Gastrocnemius medialis (tissue), 4 donors: Measurements from ENCODE around the gene WDR37. TPM values are rescaled to one million over a fixed set of nuclear protein-coding genes. Genes with fewer than 3 reads are reported as not detected.

ENCODE experiments used
- ATAC-seq, 2 donors: fragments of 150-250 bp; one replicate each; pipeline ENCODE4 v1.9.1; 2016
- DNase-seq, 2 donors: peaks; one replicate each; pipeline ENCODE4 v3.0.0-alpha.2; 2019
- H3K27ac ChIP-seq, 4 donors: fragments of 200-600 bp; sonication (generic); 1 replicate in 1 of 4; 2 replicates in 3 of 4; pipeline ENCODE4 v1.5.1; 2016 to 2018; ENCODE audit warnings: mild to moderate bottlenecking in 2 of 4, moderate library complexity in 1 of 4
- H3K27me3 ChIP-seq, 3 donors: fragments of 200-600 bp; sonication (generic) in 2 of 3; 1 replicate in 1 of 3; 2 replicates in 2 of 3; pipeline versions ENCODE4 v1.5.1 to v1.6.0; 2016 to 2019; ENCODE audit warnings: mild to moderate bottlenecking in 1 of 3, moderate library complexity in 1 of 3
- H3K36me3 ChIP-seq, 2 donors: fragments of 200-600 bp; sonication (generic) in 1 of 2; one replicate each; pipeline ENCODE4 v1.5.1; 2017 to 2018
- H3K4me1 ChIP-seq, 2 donors: fragments of 200-600 bp; sonication (generic) in 1 of 2; one replicate each; pipeline ENCODE4 v1.5.1; 2016 to 2017; ENCODE audit warnings: mild to moderate bottlenecking in 2 of 2
- H3K4me3 ChIP-seq, 4 donors: fragments of 200-600 bp; sonication (generic) in 3 of 4; 1 replicate in 1 of 4; 2 replicates in 3 of 4; pipeline ENCODE4 v1.5.1; 2016 to 2019; ENCODE audit warnings: mild to moderate bottlenecking in 2 of 4
- H3K9me3 ChIP-seq, 3 donors: fragments of 200-600 bp; sonication (generic) in 2 of 3; 1 replicate in 1 of 3; 2 replicates in 2 of 3; pipeline ENCODE4 v1.5.1; 2016 to 2019
- POLR2A ChIP-seq, 2 donors: fragments of 450-650 bp; IDR thresholded peaks; one replicate each; pipeline ENCODE4 v1.6.1; 2017; ENCODE audit warnings: antibody characterized with exemption in 2 of 2, mild to moderate bottlenecking in 2 of 2, moderate library complexity in 2 of 2
- in situ Hi-C, 4 donors: fragments of 200-750 bp; cut with MboI; loops; one replicate each; pipeline versions ENCODE4 v1.15.0 to v1.8.0; 2017; ENCODE audit warnings: low sequenced_read_pairs in 4 of 4
- intact Hi-C: fragments of 100-400 bp; cut with DNase I; formaldehyde crosslinking; loops from one replicate; pipeline ENCODE4 v1.15.1; 2023; ENCODE audit warnings: low total_unique reads
- total RNA-seq, 4 donors: library from RNA; depleted of rRNA; stranded (reverse); fragments of >200 nt; gene quantifications; one replicate each; pipeline versions ENCODE4 v1.1.0 to v1.2.3, GENCODE V29; 2016
- TF ChIP-seq, protein P1 (sequence below), 5 experiments: fragments of 450-650 bp in 3 of 5; fragments of 200-600 bp in 2 of 5; sonication (generic) in 2 of 5; IDR thresholded peaks in 4 of 5; conservative IDR thresholded peaks in 1 of 5; 1 replicate in 4 of 5; 2 replicates in 1 of 5; pipeline ENCODE4 v1.5.1; 2016 to 2019; ENCODE audit warnings: antibody characterized with exemption in 5 of 5, mild to moderate bottlenecking in 3 of 5, moderate library complexity in 3 of 5

WDR37 gene
- total RNA-seq, 4 donors from 2014 or later: 18.4 to 26.2 (median 23.2) TPM

DNA sequence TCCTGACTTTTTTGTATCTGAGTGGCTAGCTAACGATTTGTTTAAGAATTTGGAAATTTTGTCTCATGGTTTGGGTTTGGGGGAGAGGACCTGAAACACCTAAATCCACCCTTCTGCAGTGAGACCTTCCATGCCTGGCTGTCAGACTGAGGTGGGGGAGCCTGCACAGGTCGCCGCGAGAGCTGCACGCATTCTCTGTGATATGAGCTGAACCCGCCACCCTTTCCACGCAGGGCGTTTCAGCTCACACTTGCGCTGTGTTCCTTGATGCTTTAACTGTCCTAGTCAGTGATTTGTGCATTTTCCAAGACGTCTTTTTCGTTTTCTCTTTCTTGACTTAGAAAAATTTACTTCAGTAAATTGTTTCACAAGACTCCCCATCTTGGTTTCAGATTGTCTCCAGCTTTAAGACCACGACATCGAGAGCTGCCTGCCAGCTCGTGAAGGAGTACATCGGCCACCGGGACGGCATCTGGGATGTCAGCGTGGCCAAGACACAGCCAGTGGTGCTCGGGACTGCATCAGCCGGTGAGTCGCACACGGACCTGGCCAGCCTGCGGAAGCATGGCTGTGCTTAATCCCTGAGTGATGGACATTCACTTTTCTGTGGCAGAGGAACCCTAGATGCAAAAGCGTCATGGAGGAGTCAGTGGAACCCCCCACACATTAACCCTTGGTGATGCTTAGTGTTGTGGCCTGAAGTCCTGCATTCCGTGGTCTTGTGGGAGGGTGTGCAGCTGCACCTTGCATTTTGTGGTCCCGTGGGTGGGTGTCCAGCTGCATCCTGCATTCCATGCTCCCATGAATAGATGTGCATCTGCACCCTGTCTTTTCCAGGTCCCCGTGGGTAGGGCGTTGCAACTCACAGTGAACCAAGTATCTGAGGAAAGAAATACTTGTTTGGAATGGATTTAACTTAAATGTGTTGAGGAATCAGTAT is 28.1 kb downstream of the WDR37 start:
- H3K4me3 ChIP-seq: no peak overlapping the region
- intact Hi-C loops: no loop called here
- in situ Hi-C loops: no loop called here
- ATAC-seq (no peak), DNase-seq (no peak)
- peaks cover 0 to 86% of the 10 kb centered on the region in 2 donors for H3K36me3 ChIP-seq
- no peaks in the 10 kb centered on the region for H3K9me3 ChIP-seq
- TF ChIP-seq, protein P1, sequence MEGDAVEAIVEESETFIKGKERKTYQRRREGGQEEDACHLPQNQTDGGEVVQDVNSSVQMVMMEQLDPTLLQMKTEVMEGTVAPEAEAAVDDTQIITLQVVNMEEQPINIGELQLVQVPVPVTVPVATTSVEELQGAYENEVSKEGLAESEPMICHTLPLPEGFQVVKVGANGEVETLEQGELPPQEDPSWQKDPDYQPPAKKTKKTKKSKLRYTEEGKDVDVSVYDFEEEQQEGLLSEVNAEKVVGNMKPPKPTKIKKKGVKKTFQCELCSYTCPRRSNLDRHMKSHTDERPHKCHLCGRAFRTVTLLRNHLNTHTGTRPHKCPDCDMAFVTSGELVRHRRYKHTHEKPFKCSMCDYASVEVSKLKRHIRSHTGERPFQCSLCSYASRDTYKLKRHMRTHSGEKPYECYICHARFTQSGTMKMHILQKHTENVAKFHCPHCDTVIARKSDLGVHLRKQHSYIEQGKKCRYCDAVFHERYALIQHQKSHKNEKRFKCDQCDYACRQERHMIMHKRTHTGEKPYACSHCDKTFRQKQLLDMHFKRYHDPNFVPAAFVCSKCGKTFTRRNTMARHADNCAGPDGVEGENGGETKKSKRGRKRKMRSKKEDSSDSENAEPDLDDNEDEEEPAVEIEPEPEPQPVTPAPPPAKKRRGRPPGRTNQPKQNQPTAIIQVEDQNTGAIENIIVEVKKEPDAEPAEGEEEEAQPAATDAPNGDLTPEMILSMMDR (IDR thresholded peaks at IDR 0.05 in 4 of 5, conservative IDR thresholded peaks at IDR 0.05 in 1 of 5): no peak
- no peak for TF ChIP-seq POLR2A (IDR thresholded peaks at IDR 0.05)
- no peak overlapping the region for H3K27ac ChIP-seq
- no peaks in the 10 kb centered on the region for H3K4me1 ChIP-seq
- no peaks in the 10 kb centered on the region for H3K27me3 ChIP-seq

DNA sequence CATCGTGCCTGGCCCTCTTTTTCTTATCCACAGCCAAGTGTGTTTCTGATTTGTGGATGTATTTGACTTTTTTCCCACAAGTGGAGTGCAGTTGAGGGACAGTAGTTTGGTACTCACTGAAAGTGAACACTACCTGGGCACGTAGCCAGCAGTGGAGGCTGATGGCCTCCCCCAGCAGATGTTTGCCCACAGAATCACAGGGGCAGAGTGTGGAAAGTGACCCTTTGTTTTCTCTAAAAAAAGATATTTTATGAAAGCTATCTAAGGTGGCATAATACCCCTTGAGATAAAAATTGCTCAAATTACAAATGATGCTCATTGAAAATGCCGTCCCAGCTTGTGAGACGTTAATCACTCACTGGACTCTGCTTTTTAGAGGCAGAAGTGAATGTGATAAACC is 29.1 kb downstream of the WDR37 start:
- Histone ChIP-seq H3K4me3 (no peak overlapping the region), H3K27ac (no peak overlapping the region), H3K36me3 (peaks cover 0 to 86% of the 10 kb centered on the region in 2 donors), H3K4me1 (no peaks in the 10 kb centered on the region), H3K27me3 (no peaks in the 10 kb centered on the region), H3K9me3 (no peaks in the 10 kb centered on the region)
- in situ Hi-C loops (no loop called here), intact Hi-C loops (no loop called here)
- no peak for DNase-seq
- TF ChIP-seq, protein P1 (IDR thresholded peaks at IDR 0.05 in 4 of 5, conservative IDR thresholded peaks at IDR 0.05 in 1 of 5): no peak
- TF ChIP-seq POLR2A (IDR thresholded peaks at IDR 0.05): no peak
- ATAC-seq: no peak

DNA sequence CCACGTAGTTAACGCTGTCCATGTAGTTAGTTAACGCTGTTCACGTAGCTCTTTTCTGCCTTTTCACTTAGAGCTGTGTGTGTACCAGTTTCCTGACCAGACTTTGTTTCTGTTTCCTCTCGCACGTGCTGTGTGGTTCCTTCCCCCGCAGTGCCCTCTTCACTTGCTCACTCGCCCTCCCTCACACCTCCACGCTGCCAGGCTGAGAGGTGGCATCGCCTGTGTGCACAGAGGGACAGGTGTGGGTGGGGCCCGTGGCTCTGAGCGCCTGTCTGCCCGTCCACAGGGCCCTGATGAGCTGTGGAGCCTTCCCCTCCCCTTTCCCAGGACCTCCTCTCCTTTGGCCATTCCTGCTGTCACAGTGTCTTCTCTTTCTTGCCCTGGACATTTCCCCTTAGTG is 30.6 kb downstream of the WDR37 start:
- ATAC-seq: no peak
- in situ Hi-C loops: no loop called here
- Histone ChIP-seq H3K27ac (no peak overlapping the region), H3K36me3 (peaks cover 0 to 84% of the 10 kb centered on the region in 2 donors), H3K4me1 (no peaks in the 10 kb centered on the region), H3K4me3 (no peak overlapping the region), H3K27me3 (no peaks in the 10 kb centered on the region), H3K9me3 (no peaks in the 10 kb centered on the region)
- intact Hi-C loops: no loop called here
- no peak for TF ChIP-seq POLR2A (IDR thresholded peaks at IDR 0.05)
- TF ChIP-seq, protein P1 (IDR thresholded peaks at IDR 0.05 in 4 of 5, conservative IDR thresholded peaks at IDR 0.05 in 1 of 5): no peak
- DNase-seq: no peak

DNA sequence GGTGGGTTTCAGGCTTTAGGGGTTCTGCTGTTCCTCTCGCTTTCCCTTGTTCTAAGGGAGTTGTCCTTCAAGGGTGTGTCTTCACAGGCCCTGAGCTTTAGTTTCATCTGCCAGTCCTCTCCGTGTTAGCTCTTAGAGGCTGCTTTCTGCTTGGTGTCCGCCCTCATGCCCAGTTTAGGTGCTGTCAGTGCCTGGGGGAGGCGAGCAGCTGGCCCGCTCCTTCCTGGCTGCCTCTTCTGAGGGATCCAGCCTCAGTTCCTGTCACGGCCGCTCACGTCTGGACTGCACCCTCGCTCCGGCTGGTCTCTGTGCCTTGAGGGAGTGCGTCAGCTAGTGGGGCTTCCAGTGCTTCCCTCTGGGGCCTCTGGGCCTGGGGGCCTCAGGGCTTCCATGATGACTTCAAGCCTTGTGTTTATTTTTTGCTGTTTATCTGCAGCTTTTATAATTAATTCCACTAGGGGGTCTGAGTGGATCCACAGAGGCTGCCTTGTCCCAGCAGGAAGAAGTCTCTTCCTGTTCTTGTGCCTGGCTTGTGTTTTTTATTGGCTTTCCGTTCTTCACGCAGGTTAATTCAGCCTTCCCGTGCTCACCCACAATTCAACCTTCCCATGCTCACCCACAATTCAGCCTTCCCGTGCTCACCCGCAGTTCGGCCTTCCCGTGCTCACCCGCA is 33.0 kb downstream of the WDR37 start:
- Histone ChIP-seq H3K9me3 (no peaks in the 10 kb centered on the region), H3K4me1 (no peaks in the 10 kb centered on the region), H3K36me3 (peaks cover 0 to 76% of the 10 kb centered on the region in 2 donors), H3K27ac (no peak overlapping the region), H3K27me3 (no peaks in the 10 kb centered on the region), H3K4me3 (no peak overlapping the region)
- no peak for TF ChIP-seq POLR2A (IDR thresholded peaks at IDR 0.05)
- TF ChIP-seq, protein P1 (IDR thresholded peaks at IDR 0.05 in 4 of 5, conservative IDR thresholded peaks at IDR 0.05 in 1 of 5): no peak
- DNase-seq (no peak), ATAC-seq (no peak)
- in situ Hi-C loops (no loop called here), intact Hi-C loops (no loop called here)
